Measurements from ENCODE around the gene MAPK11. TPM values are rescaled to one million over a fixed set of nuclear protein-coding genes. Genes with fewer than 3 reads are reported as not detected.

MAPK11 gene
- total RNA-seq, 1 experiment from 2014 or later = 19.3 TPM

- Histone ChIP-seq H3K4me2 (ENCODE audit: low read length) (no peak overlapping the region), H3K27me3 (ENCODE audit: insufficient read depth, low read length) (no peaks in the 10 kb centered on the region), H3K4me1 (ENCODE audit: control insufficient read depth in 1 of 2, insufficient read depth in 2 of 2, low read length in 2 of 2) (no peaks in the 10 kb centered on the region), H3K4me3 (replicated peaks in 1 of 2; ENCODE audit: low read depth in 1 of 2, low read length in 2 of 2) (no peak overlapping the region), H3K9me3 (ENCODE audit: control insufficient read depth in 1 of 2, insufficient read depth in 1 of 2, low read depth in 1 of 2, low read length in 2 of 2) (no peaks in the 10 kb centered on the region; a peak in 1 of 4 replicates), H3K27ac (ENCODE audit: low read depth, low read length) (no peak overlapping the region), H2AFZ (ENCODE audit: low read depth, low read length, poor library complexity, severe bottlenecking) (no peak overlapping the region), H4K20me1 (ENCODE audit: insufficient read depth) (no peaks in the 10 kb centered on the region), H3K9me2 (ENCODE audit: insufficient read depth) (no peaks in the 10 kb centered on the region), H3K36me3 (ENCODE audit: control insufficient read depth in 1 of 2, insufficient read depth in 2 of 2, low read length in 2 of 2) (peaks cover 2 to 7% of the 10 kb centered on the region in 2 experiments; a peak in 2 of 4 replicates), H3K9ac (ENCODE audit: low read length) (no peak overlapping the region), H3K79me2 (ENCODE audit: insufficient read depth, low read length) (peaks cover 25% of the 10 kb centered on the region)
- ChIA-PET CTCF (no interaction called here), RAD21 (ENCODE audit: low non-redundant PET in 1 of 2, low total read pairs in 2 of 2, uncharacterized antibody in 2 of 2, unreplicated experiment in 2 of 2) (no interaction called here), POLR2A (no interaction called here)
- intact Hi-C loops (cut with micrococcal nuclease) = no loop called here
- ATAC-seq (no peak), DNase-seq (ENCODE audit: low read depth, low spot score) (no peak)
- TF ChIP-seq TCF7L2 (IDR thresholded peaks at IDR 0.05; ENCODE audit: borderline replicate concordance, extremely low read depth, insufficient read depth, insufficient read length) = no peak
- BruUV-seq (replicated peaks) = no TSS peak
These were observed 40.8 kb downstream of the MAPK11 start for GRCh38 chr22:50229370-50229769.

- no peak overlapping the region for H3K4me3 ChIP-seq (replicated peaks in 1 of 2; ENCODE audit: low read depth in 1 of 2, low read length in 2 of 2)
- peaks cover 8 to 12% of the 10 kb centered on the region in 2 experiments; a peak in 3 of 4 replicates for H3K36me3 ChIP-seq (ENCODE audit: control insufficient read depth in 1 of 2, insufficient read depth in 2 of 2, low read length in 2 of 2)
- intact Hi-C loops (cut with micrococcal nuclease) = no loop called here
- POLR2A ChIA-PET = no interaction called here
- DNase-seq (ENCODE audit: low read depth, low spot score) (no peak), ATAC-seq (no peak)
- TF ChIP-seq POLR2AphosphoS5 (IDR thresholded peaks at IDR 0.05; ENCODE audit: low read depth, low read length) (no peak), YY1 (IDR thresholded peaks at IDR 0.05; ENCODE audit: extremely low read depth, insufficient replicate concordance, low read depth, low read length) (no peak), SRF (IDR thresholded peaks at IDR 0.05; ENCODE audit: low read depth) (no peak), CEBPB (IDR thresholded peaks at IDR 0.05; ENCODE audit: low read depth) (no peak), ZBTB33 (IDR thresholded peaks at IDR 0.05; ENCODE audit: extremely low read depth, insufficient replicate concordance, low read length) (no peak), ZNF274 (IDR thresholded peaks at IDR 0.05; ENCODE audit: low read depth, low read length) (no peak), ELF1 (IDR thresholded peaks at IDR 0.05; ENCODE audit: borderline replicate concordance, low read depth) (no peak), EGR1 (IDR thresholded peaks at IDR 0.05; ENCODE audit: low read depth) (no peak), JUND (IDR thresholded peaks at IDR 0.05) (no peak), SP1 (IDR thresholded peaks at IDR 0.05; ENCODE audit: low read depth) (no peak), POLR2A (IDR thresholded peaks at IDR 0.05; ENCODE audit: borderline replicate concordance, extremely low read depth, insufficient read depth, insufficient read length) (no peak), RAD21 (IDR thresholded peaks at IDR 0.05; ENCODE audit: low read depth) (no peak), FOSL1 (IDR thresholded peaks at IDR 0.05; ENCODE audit: low read depth) (no peak), ZFX (IDR thresholded peaks at IDR 0.05) (no peak), CTCF (IDR thresholded peaks at IDR 0.05 in 2 of 3, conservative IDR thresholded peaks at IDR 0.05 in 1 of 3; ENCODE audit: borderline replicate concordance in 1 of 3, insufficient read depth in 1 of 3, low read depth in 2 of 3, low read length in 2 of 3) (no peak), CBX3 (IDR thresholded peaks at IDR 0.05; ENCODE audit: low read depth) (no peak)
- BruUV-seq (replicated peaks) = no TSS peak
- H3K79me2 ChIP-seq (ENCODE audit: insufficient read depth, low read length) = peaks cover 16% of the 10 kb centered on the region
- no peak overlapping the region for H3K27ac ChIP-seq (ENCODE audit: low read depth, low read length)
- no peak overlapping the region for H2AFZ ChIP-seq (ENCODE audit: low read depth, low read length, poor library complexity, severe bottlenecking)
- RAD21 ChIA-PET (ENCODE audit: low non-redundant PET in 1 of 2, low total read pairs in 2 of 2, uncharacterized antibody in 2 of 2, unreplicated experiment in 2 of 2) = no interaction called here
- H3K9me3 ChIP-seq (ENCODE audit: control insufficient read depth in 1 of 2, insufficient read depth in 1 of 2, low read depth in 1 of 2, low read length in 2 of 2) = no peaks in the 10 kb centered on the region
- CTCF ChIA-PET = no interaction called here
- no peak overlapping the region for H3K4me2 ChIP-seq (ENCODE audit: low read length)
- H3K9me2 ChIP-seq (ENCODE audit: insufficient read depth) = no peaks in the 10 kb centered on the region
- H4K20me1 ChIP-seq (ENCODE audit: insufficient read depth) = no peaks in the 10 kb centered on the region
- no peaks in the 10 kb centered on the region for H3K27me3 ChIP-seq (ENCODE audit: insufficient read depth, low read length)
- H3K9ac ChIP-seq (ENCODE audit: low read length) = no peak overlapping the region
- H3K4me1 ChIP-seq (ENCODE audit: control insufficient read depth in 1 of 2, insufficient read depth in 2 of 2, low read length in 2 of 2) = no peaks in the 10 kb centered on the region
These were observed 41.8 kb downstream of the MAPK11 start for GRCh38 chr22:50228366-50228765.
